Mesenchymal stem cell (in vitro differentiated cells and primary cell): ENCODE measurements around the gene DOLPP1.
"Not testable (repeated sequence)": the region's sequence is repeated elsewhere in the genome, so short reads cannot be mapped to it uniquely, and the experiment has no call there.

Experiments
- DNase-seq: peaks from one replicate; pipeline ENCODE4 v3.0.0-alpha.2; 2013
- H2AFZ ChIP-seq: one replicate; pipeline ENCODE4 v1.6.1; 2013; ENCODE audit warnings: low read depth, mild to moderate bottlenecking, control low read depth, inconsistent platforms, low read length, moderate library complexity
- H2AK5ac ChIP-seq: 2 replicates; pipeline ENCODE4 v1.6.1; 2013; ENCODE audit warnings: low read length, moderate library complexity, mild to moderate bottlenecking, inconsistent platforms; ENCODE audit not compliant: severe bottlenecking
- H2BK120ac ChIP-seq: one replicate; pipeline ENCODE4 v1.6.1; 2013; ENCODE audit warnings: low read depth, mild to moderate bottlenecking, inconsistent platforms, low read length, moderate library complexity
- H2BK12ac ChIP-seq, 2 experiments: one replicate each; pipeline ENCODE4 v1.6.1; 2013; ENCODE audit warnings: inconsistent platforms in 2 of 2, low read length in 2 of 2, mild to moderate bottlenecking in 2 of 2, moderate library complexity in 2 of 2, control low read depth in 1 of 2
- H2BK15ac ChIP-seq: one replicate; pipeline ENCODE4 v1.6.1; 2013; ENCODE audit warnings: mild to moderate bottlenecking, low read depth, inconsistent platforms; ENCODE audit not compliant: poor library complexity, severe bottlenecking
- H2BK5ac ChIP-seq: 2 replicates; pipeline ENCODE4 v1.6.1; 2013; ENCODE audit warnings: low read depth, mild to moderate bottlenecking, low read length, control low read depth, inconsistent platforms; ENCODE audit not compliant: poor library complexity, severe bottlenecking
- H3K14ac ChIP-seq, 2 experiments: one replicate each; pipeline ENCODE4 v1.6.1; 2013; ENCODE audit warnings: inconsistent platforms in 2 of 2, low read length in 2 of 2, control low read depth in 1 of 2, mild to moderate bottlenecking in 1 of 2, moderate library complexity in 1 of 2
- H3K18ac ChIP-seq, 2 experiments: one replicate each; pipeline ENCODE4 v1.6.1; 2013; ENCODE audit warnings: inconsistent platforms in 2 of 2, low read length in 2 of 2, control low read depth in 1 of 2, low read depth in 1 of 2, mild to moderate bottlenecking in 1 of 2
- H3K23ac ChIP-seq, 2 experiments: one replicate each; pipeline ENCODE4 v1.6.1; 2013; ENCODE audit warnings: inconsistent platforms in 2 of 2, low read length in 2 of 2, mild to moderate bottlenecking in 2 of 2, moderate library complexity in 2 of 2, control low read depth in 1 of 2
- H3K27ac ChIP-seq: 2 replicates; pipeline ENCODE4 v1.5.1; 2013; ENCODE audit warnings: mild to moderate bottlenecking, moderate library complexity, low read length, control low read depth, inconsistent platforms; ENCODE audit not compliant: poor library complexity, severe bottlenecking
- H3K27me3 ChIP-seq, 2 experiments: 2 replicates each; pipeline versions ENCODE4 v1.6.1 to v1.7.0; 2013; ENCODE audit warnings: low read length in 2 of 2, mild to moderate bottlenecking in 2 of 2, moderate library complexity in 2 of 2, control low read depth in 1 of 2, inconsistent platforms in 1 of 2; ENCODE audit not compliant: control insufficient read depth in 1 of 2, insufficient read depth in 1 of 2
- H3K36me3 ChIP-seq, 2 experiments: 2 replicates each; pipeline versions ENCODE4 v1.6.1 to v1.7.0; 2013; ENCODE audit warnings: low read length in 2 of 2, control low read depth in 1 of 2, inconsistent platforms in 1 of 2, low read depth in 1 of 2, mild to moderate bottlenecking in 1 of 2; ENCODE audit not compliant: insufficient read depth in 2 of 2, control insufficient read depth in 1 of 2
- H3K4ac ChIP-seq, 2 experiments: one replicate each; pipeline ENCODE4 v1.6.1; 2013; ENCODE audit warnings: inconsistent platforms in 2 of 2, low read length in 2 of 2, mild to moderate bottlenecking in 2 of 2, moderate library complexity in 2 of 2, control low read depth in 1 of 2, low read depth in 1 of 2
- H3K4me1 ChIP-seq: 2 replicates; pipeline ENCODE4 v1.6.1; 2013; ENCODE audit warnings: low read depth, low read length, control low read depth; ENCODE audit not compliant: control insufficient read depth, insufficient read depth
- H3K4me2 ChIP-seq: 2 replicates; pipeline ENCODE4 v1.6.1; 2013; ENCODE audit warnings: low read length, mild to moderate bottlenecking, inconsistent platforms; ENCODE audit not compliant: poor library complexity, severe bottlenecking
- H3K4me3 ChIP-seq, 2 experiments: 2 replicates each; pipeline versions ENCODE4 v1.5.1 to v1.7.0; 2013; ENCODE audit warnings: low read length in 2 of 2, mild to moderate bottlenecking in 2 of 2, control low read depth in 1 of 2, low read depth in 1 of 2; ENCODE audit not compliant: insufficient read depth in 1 of 2
- H3K79me1 ChIP-seq: replicated peaks from 2 replicates; pipeline ENCODE4 v1.6.1; 2013; ENCODE audit warnings: mild to moderate bottlenecking, control low read depth, low read length, inconsistent platforms; ENCODE audit not compliant: poor library complexity, severe bottlenecking
- H3K9ac ChIP-seq: 2 replicates; pipeline ENCODE4 v1.7.0; 2013; ENCODE audit warnings: mild to moderate bottlenecking, low read length, moderate library complexity
- H3K9me3 ChIP-seq: 2 replicates; pipeline ENCODE4 v1.7.0; 2013; ENCODE audit warnings: mild to moderate bottlenecking, low read length; ENCODE audit not compliant: control insufficient read depth
- H4K8ac ChIP-seq: one replicate; pipeline ENCODE4 v1.6.1; 2013; ENCODE audit warnings: inconsistent platforms, mild to moderate bottlenecking, low read length, moderate library complexity
- H4K91ac ChIP-seq: one replicate; pipeline ENCODE4 v1.6.1; 2013; ENCODE audit warnings: mild to moderate bottlenecking, low read length, inconsistent platforms
- WGBS: methylation state at CpG from one replicate; pipeline ENCODE4 v1.1.7; 2013; ENCODE audit warnings: mixed read lengths; 5-methylcytosine and 5-hydroxymethylcytosine counted together

DOLPP1 gene

GRCh38 chr9:129112526-129112925 is 31.6 kb downstream of the DOLPP1 start:
- H3K4me2 ChIP-seq: peak overlapping the region; percentile 82
- H2AK5ac ChIP-seq, H3K4ac ChIP-seq, H4K8ac ChIP-seq, H3K14ac ChIP-seq, H2BK12ac ChIP-seq, H3K9me3 ChIP-seq, H3K27ac ChIP-seq, H2BK15ac ChIP-seq, H3K27me3 ChIP-seq, H3K18ac ChIP-seq, H4K91ac ChIP-seq, H3K23ac ChIP-seq, H2BK5ac ChIP-seq, H2AFZ ChIP-seq, DNase-seq, H2BK120ac ChIP-seq: not testable (repeated sequence)
- peaks cover 16% of the 10 kb centered on the region for H3K4me1 ChIP-seq
- peaks cover 11 to 17% of the 10 kb centered on the region in 2 experiments for H3K36me3 ChIP-seq
- peak overlapping the region; percentile 93 for H3K9ac ChIP-seq
- 95% methylated on average over 17 of the region's 17 CpGs for WGBS
- peak overlapping the region in 1 of 2 experiments; percentile 95 for H3K4me3 ChIP-seq
- peaks cover 21% of the 10 kb centered on the region for H3K79me1 ChIP-seq

DNA sequence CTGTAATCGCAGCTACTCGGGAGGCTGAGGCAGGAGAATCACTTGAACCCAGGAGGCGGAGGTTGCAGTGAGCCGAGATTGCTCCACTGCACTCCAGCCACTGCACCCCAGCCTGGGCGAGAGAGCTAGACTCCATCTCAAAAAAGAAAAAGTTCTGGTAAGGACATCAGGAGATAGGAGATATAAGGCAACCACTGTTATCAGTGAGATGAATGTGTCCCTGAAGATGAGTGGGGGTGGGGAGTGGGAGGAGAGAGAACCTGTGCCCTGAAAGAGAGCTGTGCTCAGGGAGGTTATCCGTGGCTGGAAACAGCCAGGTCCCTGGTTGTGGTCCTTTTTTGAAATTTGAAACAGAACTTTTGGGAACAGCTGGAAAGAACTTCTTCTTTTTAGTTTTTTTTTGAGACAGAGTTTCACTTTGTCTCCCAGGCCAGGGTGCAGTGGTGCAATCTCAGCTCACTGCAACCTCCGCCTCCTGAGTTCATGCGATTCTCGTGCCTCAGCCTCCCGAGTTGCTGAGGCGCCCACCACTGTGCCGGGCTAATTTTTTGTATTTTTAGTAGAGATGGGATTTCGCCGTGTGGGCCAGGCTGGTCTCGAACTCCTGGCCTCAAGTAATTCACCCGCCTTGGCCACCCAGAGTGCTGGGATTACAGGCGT is 32.9 kb downstream of the DOLPP1 start:
- Histone ChIP-seq H3K79me1 (peaks cover 23% of the 10 kb centered on the region), H3K4ac (no peak overlapping the region), H3K14ac (no peak overlapping the region), H3K27me3 (no peaks in the 10 kb centered on the region), H2BK5ac (no peak overlapping the region), H3K36me3 (peaks cover under 1 to 5% of the 10 kb centered on the region in 2 experiments), H2BK15ac (no peak overlapping the region), H3K23ac (no peak overlapping the region), H4K91ac (no peak overlapping the region), H3K4me1 (peaks cover 15% of the 10 kb centered on the region), H3K4me2 (no peak overlapping the region), H2AFZ (no peak overlapping the region), H2AK5ac (no peak overlapping the region), H2BK120ac (no peak overlapping the region), H4K8ac (no peak overlapping the region), H3K9ac (no peak overlapping the region), H3K9me3 (no peaks in the 10 kb centered on the region), H3K4me3 (no peak overlapping the region), H2BK12ac (no peak overlapping the region), H3K27ac (no peak overlapping the region), H3K18ac (no peak overlapping the region)
- WGBS: 96% methylated on average over 16 of the region's 17 CpGs
- DNase-seq: no peak

DNA sequence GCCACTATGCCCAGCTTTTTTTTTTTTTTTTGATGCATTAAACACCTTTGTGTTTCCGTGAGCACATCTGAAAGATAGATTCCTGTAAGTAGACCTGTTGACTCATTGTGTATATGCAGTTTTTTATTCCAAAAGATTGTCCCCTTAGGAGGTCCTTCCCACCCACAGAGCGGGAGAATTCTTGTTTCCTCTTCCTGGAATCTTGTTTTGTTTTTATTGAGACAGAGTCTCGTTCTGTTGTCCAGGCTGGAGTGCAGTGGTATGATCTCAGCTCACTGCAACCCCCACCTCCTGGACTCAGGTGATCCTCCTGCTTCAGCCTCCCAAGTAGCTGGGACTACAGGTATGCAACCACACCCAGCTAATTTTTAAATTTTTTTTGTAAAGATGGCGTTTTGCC is 37.9 kb downstream of the DOLPP1 start:
- H3K27ac ChIP-seq: no peak overlapping the region
- no peaks in the 10 kb centered on the region for H3K27me3 ChIP-seq
- H2BK5ac ChIP-seq: no peak overlapping the region
- no peak overlapping the region for H3K14ac ChIP-seq
- H4K91ac ChIP-seq: no peak overlapping the region
- H3K4me1 ChIP-seq: peaks cover 4% of the 10 kb centered on the region
- no peak for DNase-seq
- H3K9me3 ChIP-seq: no peaks in the 10 kb centered on the region
- no peak overlapping the region for H2AFZ ChIP-seq
- H3K23ac ChIP-seq: no peak overlapping the region
- no peak overlapping the region for H2AK5ac ChIP-seq
- peaks cover 26 to 27% of the 10 kb centered on the region in 2 experiments for H3K36me3 ChIP-seq
- H3K79me1 ChIP-seq: peaks cover 29% of the 10 kb centered on the region
- H2BK12ac ChIP-seq: no peak overlapping the region
- H3K4me3 ChIP-seq: no peak overlapping the region
- no peak overlapping the region for H3K4me2 ChIP-seq
- no peak overlapping the region for H3K9ac ChIP-seq
- H2BK15ac ChIP-seq: no peak overlapping the region
- no peak overlapping the region for H4K8ac ChIP-seq
- no peak overlapping the region for H3K18ac ChIP-seq
- WGBS: 93% methylated on average over 2 of the region's 4 CpGs
- H3K4ac ChIP-seq: no peak overlapping the region
- H2BK120ac ChIP-seq: no peak overlapping the region

- H4K91ac ChIP-seq: no peak overlapping the region
- H3K27ac ChIP-seq: no peak overlapping the region
- H3K4ac ChIP-seq: no peak overlapping the region
- H2AFZ ChIP-seq: no peak overlapping the region
- H2AK5ac ChIP-seq: no peak overlapping the region
- 90% methylated on average over 3 of the region's 3 CpGs for WGBS
- no peak overlapping the region for H4K8ac ChIP-seq
- peaks cover 10% of the 10 kb centered on the region for H3K4me1 ChIP-seq
- no peak for DNase-seq
- H3K27me3 ChIP-seq: no peaks in the 10 kb centered on the region
- H3K36me3 ChIP-seq: peaks cover 36 to 39% of the 10 kb centered on the region in 2 experiments
- H3K4me2 ChIP-seq: no peak overlapping the region
- no peaks in the 10 kb centered on the region for H3K9me3 ChIP-seq
- no peak overlapping the region for H3K14ac ChIP-seq
- no peak overlapping the region for H3K18ac ChIP-seq
- no peak overlapping the region for H2BK5ac ChIP-seq
- no peak overlapping the region for H2BK15ac ChIP-seq
- H3K9ac ChIP-seq: peak overlapping the region; percentile 54
- H2BK12ac ChIP-seq: no peak overlapping the region
- no peak overlapping the region for H3K4me3 ChIP-seq
- H2BK120ac ChIP-seq: no peak overlapping the region
- H3K23ac ChIP-seq: no peak overlapping the region
- peaks cover 28% of the 10 kb centered on the region for H3K79me1 ChIP-seq
Measured at GRCh38 chr9:129121483-129121882, 40.6 kb downstream of the DOLPP1 start.
